RWPE2 (cell line): Measurements from ENCODE around the gene UCK2.

ENCODE experiments used
- ATAC-seq: fragments of 200-7000 bp; cut with Tn5 transposase; 3 replicates; pipeline ENCODE4 v1.9.1; 2021; ENCODE audit warnings: low read depth
- DNase-seq: peaks from one replicate; pipeline ENCODE4 v3.0.0-alpha.2; 2020; ENCODE audit warnings: low spot score
- H3K27ac ChIP-seq: fragments of 450-650 bp; 2 replicates; pipeline ENCODE4 v1.5.1; 2017; ENCODE audit warnings: mild to moderate bottlenecking; ENCODE audit not compliant: poor library complexity, severe bottlenecking
- H3K27me3 ChIP-seq: fragments of 250-450 bp; sonication (Bioruptor Pico); 2 replicates; pipeline ENCODE4 v1.5.1; 2021; ENCODE audit warnings: mild to moderate bottlenecking, moderate library complexity; ENCODE audit not compliant: insufficient read depth, poor library complexity, severe bottlenecking
- H3K36me3 ChIP-seq: fragments of 250-450 bp; sonication (Bioruptor Pico); 2 replicates; pipeline ENCODE4 v1.5.1; 2020; ENCODE audit warnings: low read depth, mild to moderate bottlenecking, moderate library complexity
- H3K4me1 ChIP-seq: fragments of 250-450 bp; sonication (Bioruptor Pico); 2 replicates; pipeline ENCODE4 v1.5.1; 2021; ENCODE audit warnings: mild to moderate bottlenecking, moderate library complexity; ENCODE audit not compliant: insufficient read depth, poor library complexity, severe bottlenecking
- H3K4me3 ChIP-seq: fragments of 250-450 bp; sonication (Bioruptor Pico); 2 replicates; pipeline ENCODE4 v1.5.1; 2021; ENCODE audit warnings: mild to moderate bottlenecking, moderate library complexity; ENCODE audit not compliant: severe bottlenecking
- H3K9me3 ChIP-seq: fragments of 250-450 bp; sonication (Bioruptor Pico); 2 replicates; pipeline ENCODE4 v1.5.1; 2021; ENCODE audit warnings: mild to moderate bottlenecking, moderate library complexity; ENCODE audit not compliant: severe bottlenecking
- TF ChIP-seq, protein P1 (sequence below): fragments of 450-650 bp; IDR thresholded peaks from one replicate; pipeline ENCODE4 v1.5.1; 2017; ENCODE audit warnings: mild to moderate bottlenecking, moderate library complexity; ENCODE audit not compliant: poor library complexity, severe bottlenecking

The UCK2 gene

DNA sequence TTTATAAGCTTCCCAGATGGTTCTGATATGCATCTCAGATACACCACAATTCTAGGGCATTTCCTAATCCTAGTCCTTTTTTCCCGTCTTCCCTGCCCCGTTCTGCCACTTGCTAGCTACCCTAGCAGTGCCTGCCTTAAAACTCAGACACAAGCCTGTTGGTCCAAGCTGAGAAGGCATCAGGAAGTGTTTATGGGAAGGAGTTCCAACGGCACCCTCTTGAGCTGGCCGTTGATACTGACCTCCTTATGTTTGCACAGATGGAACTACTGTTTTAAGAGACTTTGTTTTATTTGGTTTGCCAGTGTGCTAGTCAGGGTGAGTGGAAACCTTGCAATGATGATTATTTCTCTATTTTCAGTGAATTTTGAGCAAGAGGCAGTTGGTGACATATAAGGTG lies 67.2 kb downstream of the UCK2 start:
- no peak for DNase-seq
- ATAC-seq: no peak
- H3K9me3 ChIP-seq: no peaks in the 10 kb centered on the region
- no peak overlapping the region for H3K4me3 ChIP-seq
- TF ChIP-seq, protein P1, sequence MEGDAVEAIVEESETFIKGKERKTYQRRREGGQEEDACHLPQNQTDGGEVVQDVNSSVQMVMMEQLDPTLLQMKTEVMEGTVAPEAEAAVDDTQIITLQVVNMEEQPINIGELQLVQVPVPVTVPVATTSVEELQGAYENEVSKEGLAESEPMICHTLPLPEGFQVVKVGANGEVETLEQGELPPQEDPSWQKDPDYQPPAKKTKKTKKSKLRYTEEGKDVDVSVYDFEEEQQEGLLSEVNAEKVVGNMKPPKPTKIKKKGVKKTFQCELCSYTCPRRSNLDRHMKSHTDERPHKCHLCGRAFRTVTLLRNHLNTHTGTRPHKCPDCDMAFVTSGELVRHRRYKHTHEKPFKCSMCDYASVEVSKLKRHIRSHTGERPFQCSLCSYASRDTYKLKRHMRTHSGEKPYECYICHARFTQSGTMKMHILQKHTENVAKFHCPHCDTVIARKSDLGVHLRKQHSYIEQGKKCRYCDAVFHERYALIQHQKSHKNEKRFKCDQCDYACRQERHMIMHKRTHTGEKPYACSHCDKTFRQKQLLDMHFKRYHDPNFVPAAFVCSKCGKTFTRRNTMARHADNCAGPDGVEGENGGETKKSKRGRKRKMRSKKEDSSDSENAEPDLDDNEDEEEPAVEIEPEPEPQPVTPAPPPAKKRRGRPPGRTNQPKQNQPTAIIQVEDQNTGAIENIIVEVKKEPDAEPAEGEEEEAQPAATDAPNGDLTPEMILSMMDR: no peak
- no peaks in the 10 kb centered on the region for H3K27me3 ChIP-seq
- H3K36me3 ChIP-seq: peaks cover 79% of the 10 kb centered on the region
- peaks cover 47% of the 10 kb centered on the region for H3K4me1 ChIP-seq
- H3K27ac ChIP-seq: peak overlapping the region; percentile 83

DNA sequence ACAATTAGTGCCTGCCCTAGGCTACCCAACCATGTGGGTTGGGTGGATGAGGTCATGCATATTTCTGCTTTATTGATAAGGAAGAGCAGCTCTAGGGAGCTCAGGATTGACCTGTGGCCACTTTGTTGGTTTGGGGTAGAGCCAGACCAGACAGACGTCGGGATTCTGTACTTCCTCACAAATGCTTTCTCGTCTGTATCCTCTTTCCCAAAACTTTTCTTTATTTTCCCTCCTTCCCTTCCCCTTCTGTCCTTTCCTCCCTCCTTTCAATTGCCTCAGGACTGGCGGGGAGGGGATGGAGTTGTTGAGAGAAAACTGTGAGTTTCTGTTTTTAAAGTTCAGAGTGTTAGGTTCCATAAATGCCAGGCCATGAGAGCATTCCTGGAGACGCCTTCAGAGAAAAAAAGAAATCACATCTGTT lies 68.0 kb downstream of the UCK2 start:
- H3K4me1 ChIP-seq: peaks cover 55% of the 10 kb centered on the region
- peaks cover 82% of the 10 kb centered on the region for H3K36me3 ChIP-seq
- no peak for ATAC-seq

DNA sequence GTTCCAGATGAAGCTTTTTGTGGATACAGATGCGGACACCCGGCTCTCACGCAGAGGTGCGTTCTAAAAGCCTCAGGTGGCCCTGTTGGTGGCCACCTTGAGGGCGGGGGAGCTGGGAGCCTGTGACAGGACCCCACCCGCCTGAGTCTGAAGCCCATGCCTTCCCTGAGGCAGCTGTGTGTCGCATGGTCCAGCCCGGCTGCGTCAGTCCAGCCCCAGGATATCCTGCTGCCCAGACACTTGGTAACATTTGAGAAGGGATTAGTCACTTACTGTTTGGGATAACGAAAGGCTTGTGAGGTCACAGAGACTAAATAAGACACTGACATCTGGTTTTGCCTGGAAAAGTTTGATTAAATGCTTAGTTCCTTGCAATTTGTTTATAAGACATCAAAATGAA lies 68.9 kb downstream of the UCK2 start:
- no peaks in the 10 kb centered on the region for H3K9me3 ChIP-seq
- H3K36me3 ChIP-seq: peaks cover 74% of the 10 kb centered on the region
- H3K4me1 ChIP-seq: peaks cover 64% of the 10 kb centered on the region
- ATAC-seq: peak; percentile 52
- no peak overlapping the region for H3K4me3 ChIP-seq
- H3K27me3 ChIP-seq: no peaks in the 10 kb centered on the region
- H3K27ac ChIP-seq: peak overlapping the region; percentile 83
- no peak for DNase-seq
- TF ChIP-seq, protein P1: no peak

More for the DNA sequence above, 68.0 kb downstream of the UCK2 start:
- Histone ChIP-seq H3K27me3 (no peaks in the 10 kb centered on the region), H3K27ac (peak overlapping the region; percentile 83), H3K4me3 (no peak overlapping the region), H3K9me3 (no peaks in the 10 kb centered on the region)
- no peak for DNase-seq
- TF ChIP-seq, protein P1: no peak

DNA sequence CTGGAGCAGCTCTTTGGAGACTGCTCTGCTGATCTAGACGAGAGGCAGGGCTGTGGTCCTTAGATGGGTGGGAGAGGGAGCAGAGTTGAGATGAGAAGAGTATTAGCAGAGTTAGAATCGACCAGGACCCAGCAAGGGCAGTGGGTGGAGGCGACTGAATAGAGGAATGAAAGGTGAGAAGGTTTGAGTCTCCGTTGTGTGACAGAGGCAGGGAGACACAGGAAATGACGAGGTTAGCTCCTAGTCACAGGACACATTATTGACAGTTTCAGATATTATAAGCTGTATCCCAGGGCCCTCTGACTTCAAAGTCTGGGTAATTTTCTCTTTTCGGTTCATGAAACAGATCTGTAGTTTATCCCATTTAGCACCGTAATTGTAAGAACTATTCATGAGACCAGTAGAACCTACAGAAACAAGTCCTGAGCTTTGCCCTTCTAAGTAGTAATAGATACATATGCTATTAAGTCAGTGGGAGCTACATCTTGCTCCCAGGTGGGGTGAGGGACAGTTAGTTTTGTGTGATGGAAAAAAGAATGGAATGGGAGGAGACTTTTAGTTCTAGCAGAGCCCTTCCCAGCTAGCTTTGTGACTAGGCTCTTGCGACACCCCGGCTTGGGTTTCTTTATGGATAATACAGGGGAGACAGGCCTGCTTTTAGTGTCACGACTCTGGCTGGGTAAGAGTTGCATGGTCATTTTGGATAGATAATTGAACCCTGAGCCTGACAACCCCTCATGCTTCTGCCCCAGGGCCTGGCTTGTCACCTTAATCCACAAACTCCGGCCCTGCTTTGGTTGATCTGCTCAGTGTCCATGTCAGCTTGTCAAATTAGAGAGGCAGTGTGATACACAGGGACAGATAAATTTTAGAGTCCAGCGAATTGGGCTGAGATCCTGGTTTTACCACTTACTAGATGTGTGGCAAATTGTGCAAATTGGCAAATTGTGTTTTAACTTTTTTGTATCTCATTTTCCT lies 70.2 kb downstream of the UCK2 start:
- no peak overlapping the region for H3K4me3 ChIP-seq
- H3K9me3 ChIP-seq: no peaks in the 10 kb centered on the region
- no peaks in the 10 kb centered on the region for H3K27me3 ChIP-seq
- peaks cover 69% of the 10 kb centered on the region for H3K36me3 ChIP-seq
- peak overlapping the region; percentile 83 for H3K27ac ChIP-seq
- peaks cover 67% of the 10 kb centered on the region for H3K4me1 ChIP-seq
- TF ChIP-seq, protein P1: no peak
- ATAC-seq: no peak
- DNase-seq: no peak

DNA sequence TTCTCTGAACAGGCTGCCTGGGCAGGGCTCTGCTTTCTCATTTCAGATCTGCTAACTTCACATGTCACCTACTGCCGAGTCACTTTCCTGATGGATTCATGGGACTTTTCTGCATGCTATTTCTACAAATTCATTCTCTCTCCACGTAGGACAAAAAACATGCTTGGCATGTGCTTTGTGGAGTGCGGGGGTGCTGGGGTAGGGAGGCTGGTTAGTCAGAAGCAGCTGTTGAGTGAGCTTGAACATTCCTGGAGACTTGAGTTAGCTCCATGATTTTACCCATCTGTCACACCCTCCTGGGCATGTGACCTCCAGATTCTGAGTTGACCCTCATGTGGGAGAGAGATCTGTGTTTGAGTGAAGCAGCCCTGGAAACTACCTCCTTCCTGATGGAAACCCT lies 71.4 kb downstream of the UCK2 start:
- peak; percentile 69 for ATAC-seq
- peaks cover 77% of the 10 kb centered on the region for H3K4me1 ChIP-seq
- peak overlapping the region; percentile 83 for H3K27ac ChIP-seq
- H3K9me3 ChIP-seq: no peaks in the 10 kb centered on the region
- TF ChIP-seq, protein P1: no peak
- H3K27me3 ChIP-seq: no peaks in the 10 kb centered on the region
- DNase-seq: peak; percentile 74
- peaks cover 67% of the 10 kb centered on the region for H3K36me3 ChIP-seq
- no peak overlapping the region for H3K4me3 ChIP-seq
